Right lobe of liver (tissue), 6 donors: Measurements from ENCODE around the gene CAMK2B. TPM values are rescaled to one million over a fixed set of nuclear protein-coding genes. Genes with fewer than 3 reads are reported as not detected.

Experiments used
- ATAC-seq, 4 donors: fragments of 200-7000 bp; cut with Tn5 transposase; one replicate each; pipeline ENCODE4 v1.9.1; 2020; ENCODE audit warnings: mild to moderate bottlenecking in 4 of 4, moderate library complexity in 4 of 4
- DNase-seq, 3 donors: peaks; one replicate each; pipeline ENCODE4 v3.0.0-alpha.2; 2020
- H3K27ac ChIP-seq, 3 donors: fragments of 200-600 bp; one replicate each; pipeline ENCODE4 v1.8.0; 2022
- H3K27me3 ChIP-seq, 2 donors: fragments of 200-600 bp; one replicate each; pipeline ENCODE4 v1.8.0; 2022
- H3K36me3 ChIP-seq, 4 donors: fragments of 200-600 bp; sonication (generic) in 1 of 4; one replicate each; pipeline versions ENCODE4 v1.5.1 to v1.8.0; 2017 to 2022; ENCODE audit warnings: control low read depth in 1 of 4
- H3K4me1 ChIP-seq, 4 donors: fragments of 200-600 bp; sonication (generic) in 1 of 4; one replicate each; pipeline versions ENCODE4 v1.5.1 to v1.8.0; 2017 to 2022; ENCODE audit warnings: control low read depth in 1 of 4
- H3K4me3 ChIP-seq, 3 donors: fragments of 200-600 bp; one replicate each; pipeline ENCODE4 v1.8.0; 2022
- H3K9me3 ChIP-seq, 4 donors: fragments of 200-600 bp; sonication (generic) in 1 of 4; one replicate each; pipeline versions ENCODE4 v1.5.1 to v1.8.0; 2017 to 2022; ENCODE audit warnings: control low read depth in 1 of 4
- POLR2A ChIP-seq: fragments of 450-650 bp; IDR thresholded peaks from one replicate; pipeline ENCODE4 v1.6.1; 2017; ENCODE audit warnings: antibody characterized with exemption, mild to moderate bottlenecking
- WGBS: methylation state at CpG from one replicate; pipeline ENCODE4 v1.1.6; 2018; ENCODE audit warnings: low coverage, low lambda C conversion rate; ENCODE audit not compliant: insufficient coverage; ENCODE audit errors: missing lambda C conversion rate; 5-methylcytosine and 5-hydroxymethylcytosine counted together
- intact Hi-C, 2 donors: fragments of 100-400 bp; cut with DNase I; formaldehyde crosslinking; loops; one replicate each; pipeline versions ENCODE4 v1.11.2 to v1.14.1; 2022
- total RNA-seq, 6 experiments: library from RNA; depleted of rRNA in 2 of 6; stranded (reverse); fragments of >200 nt in 2 of 6; fragmentation: NEBNext Ultra II Directional in 3 of 6; extraction: Animal tissue kit (Norgen Biotek cat#: 25700) in 3 of 6; gene quantifications; one replicate each; pipeline versions ENCODE4 v1.1.0 to v1.2.4, GENCODE V29; 2016 to 2023
- TF ChIP-seq, protein P1 (sequence below), 4 donors: fragments of 200-600 bp in 3 of 4; fragments of 450-650 bp in 1 of 4; IDR thresholded peaks; one replicate each; pipeline versions ENCODE4 v1.5.1 to v1.8.0; 2016 to 2022; ENCODE audit warnings: antibody characterized with exemption in 4 of 4, mild to moderate bottlenecking in 2 of 4
- donor health status: DM: no; HTN: yes; CAD: no.
- donor health status: DM: no; HTN: no; CAD: no.
- donor health status: DM: no; HTN: no; CAD: no.
- donor health status: DM: no; HTN: yes; CAD: no.
- donor health status: DM: no; HTN: yes; CAD: no.

CAMK2B gene
- total RNA-seq, 6 experiments from 2014 or later, result 2.1 to 5.1 (median 3.3) TPM

DNA sequence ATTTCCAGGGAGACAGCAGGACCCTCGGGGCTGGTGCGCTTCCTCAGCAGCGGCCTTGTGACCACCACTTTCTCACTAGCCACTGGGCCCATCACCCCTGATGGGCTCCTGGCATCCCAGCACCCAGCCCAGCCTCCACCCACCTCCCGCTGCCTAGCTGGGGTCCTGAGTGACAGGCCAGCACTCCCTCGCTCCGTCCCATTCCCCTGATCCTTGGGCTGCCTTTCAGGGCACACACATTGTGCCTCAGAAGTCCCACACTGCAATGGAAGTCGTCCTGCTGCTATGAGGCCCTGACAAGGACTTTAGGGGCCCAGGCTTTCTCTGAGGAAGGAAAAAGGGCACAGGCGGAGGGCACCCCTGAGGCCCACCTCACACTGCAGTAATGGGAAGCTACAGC, 12.4 kb downstream of the CAMK2B start:
- intact Hi-C loops, result no loop called here
- ATAC-seq (no peak), DNase-seq (peak in 1 of 3 donors; percentile 14)
- H3K27ac ChIP-seq, result no peak overlapping the region
- H3K27me3 ChIP-seq, result no peaks in the 10 kb centered on the region
- TF ChIP-seq, protein P1, sequence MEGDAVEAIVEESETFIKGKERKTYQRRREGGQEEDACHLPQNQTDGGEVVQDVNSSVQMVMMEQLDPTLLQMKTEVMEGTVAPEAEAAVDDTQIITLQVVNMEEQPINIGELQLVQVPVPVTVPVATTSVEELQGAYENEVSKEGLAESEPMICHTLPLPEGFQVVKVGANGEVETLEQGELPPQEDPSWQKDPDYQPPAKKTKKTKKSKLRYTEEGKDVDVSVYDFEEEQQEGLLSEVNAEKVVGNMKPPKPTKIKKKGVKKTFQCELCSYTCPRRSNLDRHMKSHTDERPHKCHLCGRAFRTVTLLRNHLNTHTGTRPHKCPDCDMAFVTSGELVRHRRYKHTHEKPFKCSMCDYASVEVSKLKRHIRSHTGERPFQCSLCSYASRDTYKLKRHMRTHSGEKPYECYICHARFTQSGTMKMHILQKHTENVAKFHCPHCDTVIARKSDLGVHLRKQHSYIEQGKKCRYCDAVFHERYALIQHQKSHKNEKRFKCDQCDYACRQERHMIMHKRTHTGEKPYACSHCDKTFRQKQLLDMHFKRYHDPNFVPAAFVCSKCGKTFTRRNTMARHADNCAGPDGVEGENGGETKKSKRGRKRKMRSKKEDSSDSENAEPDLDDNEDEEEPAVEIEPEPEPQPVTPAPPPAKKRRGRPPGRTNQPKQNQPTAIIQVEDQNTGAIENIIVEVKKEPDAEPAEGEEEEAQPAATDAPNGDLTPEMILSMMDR (IDR thresholded peaks at IDR 0.05), result no peak
- no peak for TF ChIP-seq POLR2A
- H3K4me1 ChIP-seq, result no peaks in the 10 kb centered on the region
- no peak overlapping the region for H3K4me3 ChIP-seq
- no CpG with 5 or more reads among the region's 8 CpGs for WGBS
- H3K9me3 ChIP-seq, result no peaks in the 10 kb centered on the region
- no peaks in the 10 kb centered on the region for H3K36me3 ChIP-seq

DNA sequence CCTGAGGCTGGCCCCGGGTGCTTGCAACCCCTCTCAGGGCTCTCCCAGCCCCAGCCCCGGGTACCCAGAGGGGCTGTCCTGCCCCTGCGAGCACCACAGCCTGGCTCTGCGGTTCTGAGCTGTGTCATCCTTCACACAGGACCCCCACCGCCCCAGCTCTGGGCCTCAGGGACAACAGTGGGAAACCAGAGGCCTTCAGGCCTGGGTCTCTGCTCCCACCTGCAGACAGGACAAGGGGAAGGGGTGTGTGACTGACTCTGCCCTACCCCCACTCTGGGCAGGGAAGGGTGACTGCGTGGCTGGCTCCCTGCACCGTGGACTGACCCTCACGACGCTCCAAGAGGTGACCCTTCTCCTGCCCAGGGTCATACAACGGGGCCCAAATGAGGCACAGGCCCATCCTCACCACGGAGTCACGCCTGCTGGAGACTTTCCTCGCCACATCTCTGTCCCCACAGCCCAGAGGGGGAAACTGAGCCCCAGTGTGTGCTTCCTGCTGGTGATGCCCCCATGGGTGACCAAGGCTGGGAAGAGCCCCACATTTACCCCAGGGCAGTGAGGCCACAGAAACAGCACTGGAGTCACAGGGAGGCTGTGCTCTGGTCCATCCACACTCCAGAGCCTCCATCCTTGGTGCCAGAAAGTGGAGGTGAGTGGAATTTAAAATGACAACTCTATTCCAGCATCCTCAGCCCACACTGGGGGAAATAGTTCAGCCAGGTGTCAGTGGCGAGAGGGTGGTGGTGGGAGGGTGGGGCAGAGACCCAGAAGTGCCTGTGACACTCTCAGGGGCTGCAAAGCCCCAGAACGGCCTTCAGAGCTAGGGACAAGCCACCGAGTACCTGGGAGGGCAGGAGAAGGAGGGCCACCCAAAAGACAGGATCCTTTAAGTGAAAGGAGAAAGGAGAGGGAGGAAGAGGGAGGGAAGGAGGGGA, 13.6 kb downstream of the CAMK2B start:
- DNase-seq, result peak in 2 of 3 donors; percentile 8 to 28
- H3K36me3 ChIP-seq, result no peaks in the 10 kb centered on the region
- H3K27me3 ChIP-seq, result no peaks in the 10 kb centered on the region
- no peak for ATAC-seq
- no peak overlapping the region for H3K4me3 ChIP-seq
- H3K4me1 ChIP-seq, result no peaks in the 10 kb centered on the region
- no peak for TF ChIP-seq POLR2A
- TF ChIP-seq, protein P1 (IDR thresholded peaks at IDR 0.05), result no peak
- WGBS, result 95% methylated on average over 3 of the region's 16 CpGs
- H3K9me3 ChIP-seq, result no peaks in the 10 kb centered on the region
- H3K27ac ChIP-seq, result no peak overlapping the region
- intact Hi-C loops, result no loop called here

DNA sequence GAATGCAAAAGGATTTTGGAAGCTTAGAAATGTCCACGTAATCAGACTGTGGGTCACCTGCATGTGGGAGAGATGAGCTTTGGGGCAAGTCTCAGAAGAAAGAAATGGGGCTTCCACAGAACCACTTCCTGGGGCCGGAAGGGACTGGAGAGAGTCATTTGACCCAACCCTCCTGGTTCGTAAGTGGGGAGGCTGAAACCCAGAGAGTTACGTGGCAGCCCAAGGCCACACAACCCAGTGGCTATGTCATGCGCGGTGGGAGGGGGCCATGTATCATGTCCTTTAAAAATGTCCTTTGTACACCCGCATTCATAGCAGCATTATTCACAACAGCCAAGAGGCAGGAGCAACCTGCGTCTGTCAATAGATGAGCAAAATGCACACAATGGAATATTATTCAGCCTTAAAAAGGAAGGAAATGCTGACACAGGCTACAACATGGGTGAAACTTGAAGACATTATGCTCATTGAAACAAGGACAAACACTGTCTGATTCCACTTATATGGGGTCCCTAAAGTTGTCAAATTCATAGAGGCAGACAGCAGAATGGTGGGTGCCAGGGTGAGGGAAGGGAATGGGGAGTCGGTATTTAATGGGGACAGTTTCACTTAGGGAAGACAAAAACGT, 15.1 kb downstream of the CAMK2B start:
- DNase-seq (peak in 1 of 3 donors; percentile 13), ATAC-seq (no peak)
- Histone ChIP-seq H3K27ac (no peak overlapping the region), H3K9me3 (no peaks in the 10 kb centered on the region), H3K36me3 (no peaks in the 10 kb centered on the region), H3K4me1 (no peaks in the 10 kb centered on the region), H3K4me3 (peak overlapping the region in 2 of 3 donors; percentile 42 to 46), H3K27me3 (no peaks in the 10 kb centered on the region)
- 81% methylated on average over 5 of the region's 10 CpGs for WGBS
- intact Hi-C loops, result no loop called here
- TF ChIP-seq, protein P1 (IDR thresholded peaks at IDR 0.05), result no peak
- TF ChIP-seq POLR2A, result no peak

DNA sequence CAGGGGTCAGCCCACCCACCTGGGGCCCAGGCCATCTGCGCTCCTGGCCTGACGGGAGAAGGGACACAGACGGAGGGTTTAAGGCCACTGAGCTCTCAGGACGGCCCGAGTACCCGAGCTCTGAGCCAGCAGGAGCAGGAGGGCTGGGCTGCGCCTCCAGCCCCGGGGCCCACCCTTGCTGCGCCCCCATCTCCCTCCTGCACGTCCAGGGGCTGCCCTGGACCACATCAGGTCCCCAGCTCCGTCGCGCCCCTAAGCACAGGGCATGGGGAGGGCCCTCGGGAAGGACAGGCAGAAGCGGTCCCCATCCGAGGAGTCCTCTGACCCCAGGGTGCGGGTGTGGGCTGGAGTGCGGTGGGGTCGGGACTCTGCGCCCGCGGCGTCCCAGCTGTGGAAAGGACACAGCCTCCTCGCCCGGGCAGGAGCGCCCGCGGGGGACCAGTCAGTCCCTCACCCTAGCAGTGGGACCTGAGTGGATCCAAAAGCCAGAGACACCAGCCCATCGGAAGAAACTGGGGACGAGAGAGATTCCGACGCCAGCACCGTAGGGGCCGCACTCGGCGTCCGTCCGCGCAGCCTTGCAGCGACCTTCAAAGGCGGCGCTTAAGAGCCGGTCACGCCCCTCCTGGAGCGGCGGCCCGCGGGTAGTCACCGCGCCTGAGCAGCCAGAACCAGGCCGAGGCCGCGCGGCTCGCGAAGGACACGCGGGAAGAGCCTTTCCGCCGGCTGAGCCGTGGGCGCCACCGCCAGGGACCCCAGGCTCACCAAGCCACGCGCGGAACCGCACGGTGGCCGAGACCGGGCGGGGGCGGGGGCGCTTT, 15.9 kb downstream of the CAMK2B start:
- Histone ChIP-seq H3K27ac (no peak overlapping the region), H3K4me3 (peak overlapping the region; percentile 42 to 46 (median 44)), H3K27me3 (no peaks in the 10 kb centered on the region), H3K9me3 (no peaks in the 10 kb centered on the region), H3K4me1 (no peaks in the 10 kb centered on the region), H3K36me3 (no peaks in the 10 kb centered on the region)
- peak; percentile 49 to 63 (median 51) for DNase-seq
- intact Hi-C loops, result no loop called here
- 16% methylated on average over 21 of the region's 73 CpGs for WGBS
- peak; percentile 78 to 91 (median 91) for ATAC-seq
- peak; percentile 29 for TF ChIP-seq POLR2A
- TF ChIP-seq, protein P1 (IDR thresholded peaks at IDR 0.05), result no peak
